SU-DHL-6 (cell line): ENCODE results near the gene DNAAF1.

Source experiments
- CTCF ChIP-seq: fragments of 200-600 bp; sonication (generic); IDR thresholded peaks from one replicate; pipeline ENCODE4 v1.5.1; 2017; ENCODE audit warnings: antibody characterized with exemption, mild to moderate bottlenecking, low read length, moderate library complexity; ENCODE audit not compliant: insufficient read depth, poor library complexity, severe bottlenecking
- EZH2phosphoT487 ChIP-seq: fragments of 200-600 bp; sonication (generic), shearing (Covaris generic); conservative IDR thresholded peaks from 2 replicates; pipeline ENCODE4 v1.6.1; 2018; ENCODE audit warnings: mild to moderate bottlenecking, antibody characterized with exemption, low read length, moderate library complexity, mixed read lengths

GRCh38 chr16:84179612-84180320 lies 34.7 kb downstream of the DNAAF1 start:
- TF ChIP-seq CTCF, result no peak
- no peak for TF ChIP-seq EZH2phosphoT487
